ENCODE data around the gene JMJD6. TPM values are rescaled to one million over a fixed set of nuclear protein-coding genes. Genes with fewer than 3 reads are reported as not detected.
A peak's percentile ranks its signal among the peaks of the same experiment; 100 is the strongest.

Gene JMJD6
- total and polyA plus RNA-seq, 9 of the 15 experiments (the other 6 are each of a cell fraction or from before 2014, with no cell fraction given): 2.5 to 52.3 (median 36.3) TPM

DNA sequence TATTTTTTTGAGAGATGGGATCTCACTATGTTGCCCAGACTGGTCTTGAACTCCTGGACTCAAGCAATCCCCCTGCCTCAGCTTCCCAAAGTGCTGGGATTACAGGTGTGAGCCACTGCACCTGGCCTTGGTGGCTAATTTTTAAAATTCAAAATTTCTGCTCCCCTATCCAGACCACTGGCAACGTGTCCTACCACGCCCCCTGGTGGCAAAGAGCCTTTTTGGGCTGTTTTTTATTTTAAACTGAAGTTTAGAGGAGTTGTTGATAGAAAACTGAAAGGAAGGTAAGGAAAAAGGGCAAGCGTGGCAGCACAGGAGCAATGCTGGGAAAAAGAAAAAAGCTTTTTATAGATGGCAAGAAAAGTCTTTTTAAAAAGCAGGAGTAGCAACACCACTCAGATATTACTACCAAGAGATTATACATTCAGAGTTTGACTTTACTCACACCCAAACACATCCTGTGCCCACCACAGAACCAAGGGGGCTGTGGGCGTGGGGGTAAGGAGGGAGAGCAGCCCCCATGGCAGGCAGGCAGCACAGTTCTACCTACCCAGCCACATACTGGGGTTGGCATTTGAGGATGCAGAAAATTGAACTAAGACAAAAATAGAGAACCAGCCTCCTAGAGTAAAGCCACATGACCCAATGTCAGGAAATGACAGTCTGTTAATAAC, 11.4 kb downstream of the JMJD6 start:
- Histone ChIP-seq H3K36me3 (ENCODE audit: control insufficient read depth, insufficient read depth, low read length) (peaks cover 68% of the 10 kb centered on the region), H3K27me3 (ENCODE audit: control insufficient read depth in 2 of 2, insufficient read depth in 2 of 2, low read length in 2 of 2) (no peaks in the 10 kb centered on the region), H3K79me2 (ENCODE audit: control insufficient read depth, insufficient read depth, low read length) (peaks cover 12% of the 10 kb centered on the region; the same call in 2 of the 3 replicates), H3K4me2 (ENCODE audit: insufficient read depth, low read length) (no peak overlapping the region), H3K9me1 (ENCODE audit: control insufficient read depth, insufficient read depth, low read length) (peaks cover 2% of the 10 kb centered on the region), H3K9ac (ENCODE audit: insufficient read depth in 1 of 2, low read depth in 2 of 2, low read length in 2 of 2) (no peak overlapping the region), H2AFZ (ENCODE audit: low read depth, low read length) (no peak overlapping the region), H3K4me3 (no peak overlapping the region), H3K27ac (ENCODE audit: extremely low read depth, low read depth, low read length) (no peak overlapping the region; the same call in 2 of the 3 replicates), H4K20me1 (replicated peaks; ENCODE audit: control insufficient read depth, insufficient read depth, low read length) (peaks cover 4% of the 10 kb centered on the region; the same call in 1 of the 2 replicates), H3K4me1 (replicated peaks in 1 of 2; ENCODE audit: control insufficient read depth in 2 of 2, insufficient read depth in 2 of 2, low read length in 2 of 2) (peaks cover 26 to 35% of the 10 kb centered on the region in 2 experiments), H3K9me3 (replicated peaks; ENCODE audit: control insufficient read depth, insufficient read depth, low read depth, low read length) (no peaks in the 10 kb centered on the region)
- POLR2A ChIA-PET: interaction anchor here (5.1 to 5.2 kb wide), 2 partner anchors 11 to 20 kb away, joined by 35 to 75 read pairs; partner anchors contain the start of genes JMJD6, METTL23, MFSD11 and SRSF2
- ATAC-seq (peak; percentile 36), DNase-seq (ENCODE audit: extremely low read depth in 1 of 4, low spot score in 3 of 4) (peak in 3 of 4 experiments; percentile 47 to 79 (median 56)), FAIRE-seq (peak; percentile 29)
- intact Hi-C loops (cut with micrococcal nuclease) (loop anchor here (1.0 kb wide), 1 partner anchor 32 kb away; no protein-coding TSS in a partner anchor), in situ Hi-C loops (cut with MboI) (no loop called here)
- no TSS peak for BruUV-seq (replicated peaks)
- CTCF ChIA-PET (ENCODE audit: low intra/inter-chr PET ratio): interaction anchor here (0.6 to 2.2 kb wide), 6 partner anchors 32 to 411 kb away, joined by 3 to 12 read pairs (median 3); no protein-coding TSS in a partner anchor
- 10% methylated on average over 4 of the region's 4 CpGs for WGBS (ENCODE audit: insufficient coverage, low coverage, missing lambda C conversion rate)
- TF ChIP-seq HMG20A (CRISPR knock-in tag; conservative IDR thresholded peaks at IDR 0.05) (no peak), KLF16 (IDR thresholded peaks at IDR 0.05) (peak; percentile 52; the same call in 1 of the 2 replicates), ZNF586 (CRISPR knock-in tag; conservative IDR thresholded peaks at IDR 0.05) (no peak), SMC3 (conservative IDR thresholded peaks at IDR 0.05; ENCODE audit: insufficient read depth, low read depth, low read length) (peak; percentile 53), JUND (IDR thresholded peaks at IDR 0.05; ENCODE audit: borderline replicate concordance, low read depth, low read length) (0 out of 2 replicates have a peak, but pooled peaks have one; percentile 3), JUND (tag; IDR thresholded peaks at IDR 0.05; ENCODE audit: borderline replicate concordance, low read depth, low read length) (no peak), TCF7L2 (IDR thresholded peaks at IDR 0.05; ENCODE audit: low read depth, low read length) (no peak), ZNF445 (CRISPR knock-in tag; IDR thresholded peaks at IDR 0.05; ENCODE audit: low read depth) (no peak)
- TF ChIP-seq, protein P1, sequence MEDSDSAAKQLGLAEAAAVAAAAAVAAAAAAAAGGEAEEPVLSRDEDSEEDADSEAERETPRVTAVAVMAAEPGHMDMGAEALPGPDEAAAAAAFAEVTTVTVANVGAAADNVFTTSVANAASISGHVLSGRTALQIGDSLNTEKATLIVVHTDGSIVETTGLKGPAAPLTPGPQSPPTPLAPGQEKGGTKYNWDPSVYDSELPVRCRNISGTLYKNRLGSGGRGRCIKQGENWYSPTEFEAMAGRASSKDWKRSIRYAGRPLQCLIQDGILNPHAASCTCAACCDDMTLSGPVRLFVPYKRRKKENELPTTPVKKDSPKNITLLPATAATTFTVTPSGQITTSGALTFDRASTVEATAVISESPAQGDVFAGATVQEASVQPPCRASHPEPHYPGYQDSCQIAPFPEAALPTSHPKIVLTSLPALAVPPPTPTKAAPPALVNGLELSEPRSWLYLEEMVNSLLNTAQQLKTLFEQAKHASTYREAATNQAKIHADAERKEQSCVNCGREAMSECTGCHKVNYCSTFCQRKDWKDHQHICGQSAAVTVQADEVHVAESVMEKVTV (CRISPR knock-in tag; IDR thresholded peaks at IDR 0.05): peak; percentile 62
- TF ChIP-seq, protein P2, sequence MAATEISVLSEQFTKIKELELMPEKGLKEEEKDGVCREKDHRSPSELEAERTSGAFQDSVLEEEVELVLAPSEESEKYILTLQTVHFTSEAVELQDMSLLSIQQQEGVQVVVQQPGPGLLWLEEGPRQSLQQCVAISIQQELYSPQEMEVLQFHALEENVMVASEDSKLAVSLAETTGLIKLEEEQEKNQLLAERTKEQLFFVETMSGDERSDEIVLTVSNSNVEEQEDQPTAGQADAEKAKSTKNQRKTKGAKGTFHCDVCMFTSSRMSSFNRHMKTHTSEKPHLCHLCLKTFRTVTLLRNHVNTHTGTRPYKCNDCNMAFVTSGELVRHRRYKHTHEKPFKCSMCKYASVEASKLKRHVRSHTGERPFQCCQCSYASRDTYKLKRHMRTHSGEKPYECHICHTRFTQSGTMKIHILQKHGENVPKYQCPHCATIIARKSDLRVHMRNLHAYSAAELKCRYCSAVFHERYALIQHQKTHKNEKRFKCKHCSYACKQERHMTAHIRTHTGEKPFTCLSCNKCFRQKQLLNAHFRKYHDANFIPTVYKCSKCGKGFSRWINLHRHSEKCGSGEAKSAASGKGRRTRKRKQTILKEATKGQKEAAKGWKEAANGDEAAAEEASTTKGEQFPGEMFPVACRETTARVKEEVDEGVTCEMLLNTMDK (IDR thresholded peaks at IDR 0.05; ENCODE audit: borderline replicate concordance, insufficient read depth, low read depth, low read length, poor library complexity, severe bottlenecking): peak; percentile 41
